Upper lobe of left lung (tissue), 4 donors: Measurements from ENCODE around the gene GPRC5C.

Experiments
- CTCF ChIP-seq, 6 experiments: fragments of 450-650 bp in 4 of 6; fragments of 200-600 bp in 2 of 6; sonication (generic) in 2 of 6; IDR thresholded peaks; one replicate each; pipeline ENCODE4 v1.5.1; 2016 to 2019; ENCODE audit warnings: antibody characterized with exemption in 6 of 6
- EP300 ChIP-seq, 4 donors: sonication (generic); formaldehyde crosslinking; IDR thresholded peaks; one replicate each; pipeline ENCODE4 v1.5.1; 2017; ENCODE audit warnings: antibody characterized with exemption in 4 of 4, control low read depth in 2 of 4
- POLR2A ChIP-seq, 4 donors: fragments of 450-650 bp; IDR thresholded peaks; one replicate each; pipeline ENCODE4 v1.5.1; 2016 to 2017; ENCODE audit warnings: antibody characterized with exemption in 4 of 4, mild to moderate bottlenecking in 2 of 4
- POLR2AphosphoS5 ChIP-seq, 2 donors: sonication (generic); formaldehyde crosslinking; IDR thresholded peaks; one replicate each; pipeline ENCODE4 v1.5.1; 2017; ENCODE audit warnings: antibody characterized with exemption in 2 of 2

DNA sequence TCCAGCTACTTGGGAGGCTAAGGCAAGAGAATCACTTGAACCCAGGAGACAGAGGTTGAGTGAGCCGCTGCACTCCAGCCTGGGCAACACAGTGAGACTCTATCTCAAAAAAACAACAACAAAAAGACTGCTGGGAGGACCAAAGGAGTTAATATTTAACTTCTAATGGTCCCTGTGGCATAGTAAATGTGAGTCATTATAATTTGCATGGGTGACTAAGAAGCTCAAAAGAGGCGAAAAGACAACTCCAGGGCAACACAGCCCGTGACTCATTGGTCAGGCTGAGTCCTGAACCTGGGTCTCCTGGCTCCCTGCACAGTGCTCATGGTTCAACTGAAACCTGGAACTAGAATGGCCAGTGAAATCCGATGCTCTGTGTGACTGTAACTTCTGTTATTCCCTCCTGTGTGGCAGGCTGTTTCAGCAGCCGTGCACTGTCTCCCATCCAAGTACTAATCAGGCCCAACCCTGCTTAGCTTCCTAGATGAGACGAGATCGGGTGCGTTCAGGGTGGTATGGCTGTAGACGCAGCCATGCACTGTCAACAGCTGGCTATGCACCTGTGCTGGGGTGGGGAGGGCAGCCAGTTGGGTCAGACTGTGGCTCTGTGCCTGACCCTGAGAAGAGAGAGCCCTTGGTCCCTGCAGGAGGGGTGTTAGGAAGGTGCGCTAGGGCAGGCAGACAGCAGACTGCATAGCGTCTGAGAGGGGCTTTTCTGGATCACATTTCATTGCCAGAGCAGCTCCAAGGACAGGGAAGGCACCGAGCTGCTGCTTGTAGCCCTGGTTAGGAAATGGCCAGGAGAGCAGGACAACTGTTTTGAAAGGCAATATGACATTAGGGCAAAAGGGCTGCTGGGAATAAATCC lies 14.5 kb upstream of the GPRC5C start:
- TF ChIP-seq CTCF (IDR thresholded peaks at IDR 0.05) (no peak), EP300 (IDR thresholded peaks at IDR 0.05) (no peak), POLR2A (IDR thresholded peaks at IDR 0.05) (no peak), POLR2AphosphoS5 (IDR thresholded peaks at IDR 0.05) (no peak)
